ENCODE results near the gene IDH2.

Gene IDH2

DNA sequence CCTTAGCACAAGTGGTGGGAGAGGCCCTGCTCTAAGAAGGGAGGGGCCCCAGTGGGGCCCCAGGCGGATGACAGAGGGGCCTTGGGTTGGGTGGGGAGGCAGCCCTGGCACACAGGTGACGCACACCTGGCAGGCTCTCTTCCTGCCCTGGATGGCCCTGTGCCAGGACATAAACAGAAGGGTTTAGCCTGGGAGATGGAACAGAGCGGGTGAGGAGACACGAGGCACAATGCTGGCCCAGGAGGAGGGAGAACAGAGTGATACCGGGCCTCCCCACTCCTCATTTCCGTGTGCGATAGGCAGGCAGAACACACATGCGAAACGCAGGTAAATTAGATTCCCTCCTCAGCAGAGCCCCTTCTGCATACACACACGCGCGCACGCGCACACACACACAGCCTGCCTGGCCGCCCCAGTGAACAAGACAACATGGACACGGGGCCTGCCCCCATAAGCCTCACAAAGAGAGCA, 39.8 kb downstream of the IDH2 start:
- peak; percentile 98 for DNase-seq

DNA sequence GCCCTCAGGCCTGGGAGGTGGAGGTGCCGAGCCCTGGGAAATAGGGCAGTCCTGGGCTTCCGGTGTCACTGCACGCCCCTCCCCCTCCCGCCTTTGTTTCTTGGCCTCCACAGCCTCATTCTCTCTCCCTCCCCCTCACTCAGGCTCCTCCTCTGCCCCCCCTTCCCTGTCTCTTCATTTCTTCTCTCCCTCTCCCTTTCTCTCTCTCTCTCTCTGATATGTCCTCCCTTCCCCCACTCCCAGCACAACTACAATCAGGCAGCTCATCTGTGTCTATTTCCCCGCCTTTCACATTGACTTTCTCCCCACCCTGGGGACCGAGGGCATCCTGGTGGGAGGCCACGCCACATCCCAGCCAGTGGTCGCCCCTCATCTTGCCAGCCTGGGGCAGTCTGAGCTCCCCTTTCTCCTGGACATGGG, 40.2 kb downstream of the IDH2 start:
- DNase-seq, result peak; percentile 97

DNA sequence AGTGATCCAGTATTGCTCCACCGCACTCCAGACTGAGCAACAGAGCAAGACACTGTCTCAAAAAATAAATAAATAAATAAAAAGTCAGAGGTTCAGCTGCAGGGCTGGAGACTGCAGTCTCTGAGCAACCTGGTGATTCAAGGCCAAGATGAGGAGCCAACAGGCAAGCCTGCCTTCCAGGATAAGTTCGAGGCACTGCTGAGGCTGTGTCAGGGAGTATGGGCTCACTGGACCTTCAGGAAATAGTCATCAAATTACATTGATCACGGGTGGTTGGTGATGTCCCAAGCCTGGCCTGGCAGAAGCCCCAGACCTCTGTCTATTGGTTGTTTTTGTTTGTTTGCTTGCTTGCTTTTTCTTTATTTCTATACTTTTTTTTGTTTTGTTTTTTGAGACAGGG, 41.5 kb downstream of the IDH2 start:
- DNase-seq, result peak; percentile 29

GRCh38 chr15:90059208-90059985, 42.9 kb downstream of the IDH2 start:
- peak; percentile 76 for DNase-seq

GRCh38 chr15:90058775-90059174, 43.5 kb downstream of the IDH2 start:
- no peak for DNase-seq

GRCh38 chr15:90058308-90058707, 44.0 kb downstream of the IDH2 start:
- no peak for DNase-seq

GRCh38 chr15:90056529-90056928, 45.7 kb downstream of the IDH2 start:
- DNase-seq, result no peak

GRCh38 chr15:90055182-90055581, 47.1 kb downstream of the IDH2 start:
- no peak for DNase-seq

DNA sequence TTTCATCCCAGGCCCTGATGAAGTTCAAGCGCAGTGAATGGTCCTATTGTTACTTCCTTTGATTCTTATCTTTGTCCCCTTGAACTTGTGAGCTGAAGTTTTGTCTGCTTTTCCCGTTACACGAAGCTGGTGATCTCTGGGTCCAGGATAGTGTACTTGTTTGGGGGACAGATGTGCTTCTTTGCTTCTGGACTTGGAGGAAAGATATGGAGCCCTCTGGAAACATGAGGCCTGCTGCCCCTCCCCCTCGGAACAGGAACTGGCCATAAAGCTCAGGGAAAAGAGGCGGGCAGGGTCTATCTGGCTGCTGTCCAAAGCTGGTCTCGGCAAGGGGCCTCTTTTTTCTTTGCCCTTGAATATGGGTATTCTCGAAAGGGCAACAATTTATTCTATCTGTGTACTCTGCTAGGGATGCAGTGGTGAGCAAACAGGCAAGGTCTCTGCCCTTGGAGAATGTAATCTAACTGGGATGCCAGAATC, 47.6 kb downstream of the IDH2 start:
- DNase-seq, result no peak

- DNase-seq, result no peak
Observed at GRCh38 chr15:90053685-90054466, 48.4 kb downstream of the IDH2 start.

DNA sequence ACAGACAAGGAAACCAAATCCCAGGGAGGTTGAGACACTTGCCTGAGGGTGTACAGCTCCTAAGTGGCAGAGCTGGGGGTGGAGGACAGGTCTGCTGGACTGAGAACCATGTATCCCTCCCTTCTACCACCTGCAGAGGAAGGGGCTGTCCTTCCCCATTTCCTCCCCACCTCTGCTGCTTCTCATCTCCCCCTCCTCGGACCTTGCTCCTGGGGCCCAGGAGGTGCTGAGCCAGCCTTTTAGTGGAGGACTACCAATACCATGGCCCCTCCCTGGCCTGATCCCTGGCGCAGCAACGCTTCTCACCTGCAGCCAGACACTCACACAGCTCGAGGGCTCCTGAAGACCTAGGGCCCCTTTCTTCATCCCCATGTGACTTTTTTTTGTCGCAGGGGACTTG, 50.4 kb downstream of the IDH2 start:
- DNase-seq, result no peak

DNA sequence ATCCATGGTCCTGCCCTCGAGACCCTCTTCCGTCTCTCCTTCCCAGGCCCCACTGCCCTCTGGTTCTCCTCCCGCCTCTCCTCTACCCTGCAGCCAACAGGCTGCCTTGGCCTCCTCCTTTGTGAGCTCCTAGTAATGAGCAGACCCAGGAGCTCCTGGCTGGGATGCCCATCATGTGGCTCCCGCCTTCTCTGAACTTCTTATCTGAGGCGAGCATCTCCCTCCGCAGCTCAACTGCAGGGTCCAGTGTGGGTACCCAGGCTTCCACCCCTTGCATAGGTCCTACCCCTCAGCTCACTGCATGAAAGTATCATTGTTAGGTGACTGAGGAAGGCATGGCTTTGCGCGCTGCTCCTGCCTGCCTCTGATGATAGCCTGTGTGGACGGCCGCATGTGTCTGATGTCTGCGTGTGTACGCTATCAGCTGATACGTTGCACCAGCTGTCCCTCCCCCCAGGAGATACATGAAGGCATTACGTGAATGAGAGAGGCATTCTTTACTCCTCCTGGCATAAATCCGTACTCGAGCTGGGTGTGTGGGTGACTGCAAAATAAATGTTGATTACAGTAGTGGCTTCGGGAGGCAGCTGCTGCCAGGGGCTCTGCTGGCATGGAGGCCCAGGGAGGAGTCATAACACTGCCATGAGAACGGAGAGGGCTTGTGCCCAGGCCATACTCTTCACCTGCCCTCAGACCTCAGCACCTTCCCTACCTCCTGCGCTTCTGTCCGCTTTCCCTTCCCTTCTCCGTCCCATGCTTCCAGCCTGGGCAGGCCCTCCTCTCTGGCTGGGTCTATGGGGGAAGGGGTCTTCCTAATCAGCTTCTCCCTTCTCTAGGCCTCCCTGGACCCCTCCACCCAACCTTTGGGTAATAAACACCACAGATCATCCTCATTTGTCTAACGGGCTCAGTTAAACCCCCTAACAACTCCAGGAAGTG, 52.3 kb downstream of the IDH2 start:
- no peak for DNase-seq

DNA sequence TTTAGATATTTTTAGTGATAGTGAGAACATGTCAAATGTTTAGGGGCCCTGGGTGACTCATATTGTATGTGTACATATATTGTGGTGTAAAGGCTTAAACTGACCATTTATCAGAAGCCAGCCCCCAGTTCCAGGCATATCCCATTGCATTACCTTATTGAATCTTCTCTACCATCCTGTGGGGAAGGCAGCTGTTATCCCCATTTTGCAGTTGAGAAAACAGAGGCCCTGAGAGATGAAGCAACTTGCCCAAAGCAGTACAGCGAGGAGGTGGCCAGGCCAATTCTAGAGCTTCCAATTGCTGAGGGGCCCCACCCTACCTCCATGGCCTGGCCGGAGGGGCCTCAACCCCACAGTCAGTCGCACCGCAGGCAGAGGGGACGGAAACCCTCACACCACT, 53.2 kb downstream of the IDH2 start:
- no peak for DNase-seq

- no peak for DNase-seq
Observed at GRCh38 chr15:90047956-90048575, 54.2 kb downstream of the IDH2 start.

DNA sequence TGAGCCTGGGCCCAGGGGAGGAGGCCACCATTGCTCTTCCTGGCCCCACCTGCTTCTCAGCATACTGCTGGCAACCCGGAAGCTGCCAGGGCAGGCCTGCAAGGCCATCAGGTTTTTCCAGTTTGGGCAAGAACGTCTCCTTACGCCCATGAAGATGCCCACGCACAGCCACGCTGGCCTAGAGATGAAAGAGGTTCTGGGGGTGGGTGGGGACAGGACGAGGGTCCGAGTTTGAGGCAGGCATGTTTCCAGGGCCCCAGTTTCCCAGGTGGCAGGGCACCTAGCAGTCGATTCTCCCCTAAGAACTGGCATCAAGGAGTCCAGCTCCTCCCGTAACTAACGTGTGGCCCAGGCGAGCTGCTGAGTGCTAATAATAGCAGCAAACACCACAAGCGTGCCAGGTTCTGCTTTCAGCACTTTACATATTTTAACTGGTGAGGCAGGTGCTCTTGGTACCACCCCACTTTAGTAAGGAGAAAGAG, 55.3 kb downstream of the IDH2 start:
- DNase-seq, result peak; percentile 96

- DNase-seq, result peak; percentile 23
Observed at GRCh38 chr15:90046289-90046688, 56.0 kb downstream of the IDH2 start.

- DNase-seq, result no peak
Observed at GRCh38 chr15:90044916-90045371, 57.3 kb downstream of the IDH2 start.

- DNase-seq, result no peak
Observed at GRCh38 chr15:90044191-90044590, 58.1 kb downstream of the IDH2 start.

- no peak for DNase-seq
Observed at GRCh38 chr15:90043530-90044010, 58.7 kb downstream of the IDH2 start.

DNA sequence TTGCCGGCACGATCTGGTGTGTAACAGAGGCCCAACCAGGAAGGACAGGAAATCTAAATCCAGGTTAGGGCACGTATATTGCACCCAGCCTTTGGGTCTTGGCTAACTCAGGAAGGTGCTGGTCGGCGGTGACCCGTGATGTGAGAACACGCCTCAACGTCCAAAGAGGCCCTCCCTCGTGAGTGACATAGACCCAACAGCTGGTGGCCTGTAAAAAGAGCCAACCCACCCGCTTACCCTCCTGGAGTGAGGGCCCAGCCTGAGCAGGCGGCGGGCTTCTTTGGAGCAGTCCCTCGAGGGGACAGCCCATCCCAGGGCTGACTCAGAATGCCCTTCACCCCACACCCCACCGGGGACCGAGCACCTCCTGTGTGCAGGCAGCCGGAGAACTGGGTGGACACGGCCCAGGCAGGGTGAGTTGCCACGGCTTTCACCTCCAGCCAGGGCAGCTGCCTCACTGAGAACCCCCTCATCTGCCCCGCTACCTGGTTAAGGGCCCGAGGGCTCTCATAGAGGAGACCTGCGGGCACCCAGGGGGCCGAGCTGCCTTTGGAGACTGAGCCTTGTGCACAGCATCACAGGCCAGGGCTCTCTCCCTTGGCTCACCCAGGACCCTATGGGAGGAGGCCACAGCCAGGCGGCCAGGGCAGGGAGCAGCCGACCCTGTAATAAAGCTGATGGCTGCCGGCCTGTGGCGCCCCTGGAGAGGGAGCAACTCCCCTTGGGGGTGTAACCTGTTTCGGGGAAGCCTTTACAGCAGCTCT, 59.3 kb downstream of the IDH2 start:
- DNase-seq, result no peak

- no peak for DNase-seq
Observed at GRCh38 chr15:90042356-90042755, 59.9 kb downstream of the IDH2 start.

All from DMS53 (cell line).